ENCODE data around the gene LAMA2.

The LAMA2 gene

DNA sequence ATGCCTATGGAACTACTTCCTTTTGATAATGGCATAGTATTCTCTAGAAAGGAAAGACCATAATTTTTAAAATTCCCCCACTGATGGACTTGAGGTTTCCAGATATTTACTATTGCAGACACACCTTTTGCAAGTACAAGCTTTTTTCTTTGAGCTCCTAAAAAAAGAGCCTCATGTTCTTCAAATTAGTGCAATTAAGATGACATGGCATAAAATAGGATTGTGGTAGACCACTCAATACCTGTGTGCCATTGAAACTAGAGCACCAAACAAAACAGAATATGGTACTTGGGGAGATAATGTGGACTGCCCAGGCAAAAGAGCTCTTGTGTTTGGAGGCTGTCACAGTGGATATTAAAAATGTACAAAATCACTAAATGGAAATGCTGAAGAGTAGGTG lies 19.0 kb upstream of the LAMA2 start:
- no peaks in the 10 kb centered on the region for H3K9me3 ChIP-seq (ENCODE audit: low read length)
- no peaks in the 10 kb centered on the region for H3K27me3 ChIP-seq (ENCODE audit: insufficient read depth, low read length)
- H3K4me2 ChIP-seq (ENCODE audit: low read length): no peak overlapping the region

DNA sequence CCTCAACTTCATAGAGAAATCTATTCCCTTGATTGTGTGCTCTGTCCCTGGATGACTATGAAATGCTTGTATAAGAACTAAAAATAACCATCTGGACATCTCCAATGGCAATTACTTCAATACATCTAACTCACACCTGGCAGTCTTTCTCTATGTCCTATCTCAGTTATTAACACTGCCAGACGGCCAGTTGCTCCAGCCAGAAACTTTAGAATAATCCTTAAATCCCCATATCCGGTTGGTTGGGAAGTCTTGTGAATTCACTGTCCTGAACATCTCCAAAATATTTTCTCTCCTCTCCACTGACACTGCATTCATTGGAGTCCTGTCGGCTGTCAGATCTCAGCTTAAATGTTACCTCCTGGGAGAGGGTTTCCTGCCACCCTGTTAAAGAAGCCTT lies 12.2 kb upstream of the LAMA2 start:
- Histone ChIP-seq H4K20me1 (ENCODE audit: insufficient read depth, low read length) (no peaks in the 10 kb centered on the region), H3K79me2 (ENCODE audit: insufficient read depth, low read length) (no peaks in the 10 kb centered on the region), H3K27ac (ENCODE audit: low read depth, low read length, poor library complexity, severe bottlenecking) (no peak overlapping the region), H3K4me3 (ENCODE audit: low read depth, low read length, poor library complexity, severe bottlenecking) (no peak overlapping the region), H3K9ac (ENCODE audit: low read length) (no peak overlapping the region), H3K4me2 (ENCODE audit: low read length) (no peak overlapping the region), H3K27me3 (ENCODE audit: insufficient read depth, low read length) (no peaks in the 10 kb centered on the region), H3K9me3 (ENCODE audit: low read length) (no peaks in the 10 kb centered on the region), H3K9me2 (ENCODE audit: low read depth, low read length) (0 out of 2 replicates have a peak, but pooled peaks cover 3% of the 10 kb centered on the region), H3F3A (ENCODE audit: insufficient read depth, low read length) (no peaks in the 10 kb centered on the region), H2AFZ (ENCODE audit: low read length) (no peak overlapping the region), H3K36me3 (ENCODE audit: insufficient read depth, low read length) (no peaks in the 10 kb centered on the region), H3K4me1 (ENCODE audit: insufficient read depth, low read length, severe bottlenecking) (no peaks in the 10 kb centered on the region)
- TF ChIP-seq, protein P1, sequence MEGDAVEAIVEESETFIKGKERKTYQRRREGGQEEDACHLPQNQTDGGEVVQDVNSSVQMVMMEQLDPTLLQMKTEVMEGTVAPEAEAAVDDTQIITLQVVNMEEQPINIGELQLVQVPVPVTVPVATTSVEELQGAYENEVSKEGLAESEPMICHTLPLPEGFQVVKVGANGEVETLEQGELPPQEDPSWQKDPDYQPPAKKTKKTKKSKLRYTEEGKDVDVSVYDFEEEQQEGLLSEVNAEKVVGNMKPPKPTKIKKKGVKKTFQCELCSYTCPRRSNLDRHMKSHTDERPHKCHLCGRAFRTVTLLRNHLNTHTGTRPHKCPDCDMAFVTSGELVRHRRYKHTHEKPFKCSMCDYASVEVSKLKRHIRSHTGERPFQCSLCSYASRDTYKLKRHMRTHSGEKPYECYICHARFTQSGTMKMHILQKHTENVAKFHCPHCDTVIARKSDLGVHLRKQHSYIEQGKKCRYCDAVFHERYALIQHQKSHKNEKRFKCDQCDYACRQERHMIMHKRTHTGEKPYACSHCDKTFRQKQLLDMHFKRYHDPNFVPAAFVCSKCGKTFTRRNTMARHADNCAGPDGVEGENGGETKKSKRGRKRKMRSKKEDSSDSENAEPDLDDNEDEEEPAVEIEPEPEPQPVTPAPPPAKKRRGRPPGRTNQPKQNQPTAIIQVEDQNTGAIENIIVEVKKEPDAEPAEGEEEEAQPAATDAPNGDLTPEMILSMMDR (IDR thresholded peaks at IDR 0.05; ENCODE audit: low read length): no peak
- TF ChIP-seq EZH2 (IDR thresholded peaks at IDR 0.05; ENCODE audit: borderline replicate concordance, low read length): no peak

More for the DNA sequence above, 19.0 kb upstream of the LAMA2 start:
- no peaks in the 10 kb centered on the region for H3K36me3 ChIP-seq (ENCODE audit: insufficient read depth, low read length)
- H3K9me2 ChIP-seq (ENCODE audit: low read depth, low read length): 0 out of 2 replicates have a peak, but pooled peaks cover 3% of the 10 kb centered on the region
- no peak overlapping the region for H2AFZ ChIP-seq (ENCODE audit: low read length)
- H3K9ac ChIP-seq (ENCODE audit: low read length): no peak overlapping the region
- no peak overlapping the region for H3K27ac ChIP-seq (ENCODE audit: low read depth, low read length, poor library complexity, severe bottlenecking)
- no peak overlapping the region for H3K4me3 ChIP-seq (ENCODE audit: low read depth, low read length, poor library complexity, severe bottlenecking)
- H3K79me2 ChIP-seq (ENCODE audit: insufficient read depth, low read length): no peaks in the 10 kb centered on the region
- no peaks in the 10 kb centered on the region for H3F3A ChIP-seq (ENCODE audit: insufficient read depth, low read length)
- H3K4me1 ChIP-seq (ENCODE audit: insufficient read depth, low read length, severe bottlenecking): no peaks in the 10 kb centered on the region
- TF ChIP-seq, protein P1 (IDR thresholded peaks at IDR 0.05; ENCODE audit: low read length): no peak
- TF ChIP-seq EZH2 (IDR thresholded peaks at IDR 0.05; ENCODE audit: borderline replicate concordance, low read length): no peak
- no peaks in the 10 kb centered on the region for H4K20me1 ChIP-seq (ENCODE audit: insufficient read depth, low read length)

DNA sequence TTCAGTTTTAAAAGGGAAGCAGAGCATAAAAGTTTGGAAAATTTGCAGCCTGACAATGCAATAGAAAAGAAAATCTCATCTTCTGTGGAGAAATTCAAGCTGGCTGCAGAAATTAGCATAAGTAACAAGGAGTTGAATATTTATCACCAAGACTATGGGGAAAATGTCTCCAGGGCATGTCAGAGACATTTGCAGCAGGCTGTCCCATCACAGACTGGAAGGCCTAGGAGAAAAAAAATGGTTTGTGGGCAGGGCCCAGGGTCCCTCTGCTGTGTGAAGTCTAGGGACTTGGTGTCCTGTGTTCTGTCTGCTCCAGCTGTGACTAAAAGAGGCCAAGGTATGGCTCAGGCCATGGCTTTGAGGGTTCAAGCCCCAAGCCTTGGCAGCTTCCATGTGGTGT lies 8.1 kb upstream of the LAMA2 start:
- H3F3A ChIP-seq (ENCODE audit: insufficient read depth, low read length): no peaks in the 10 kb centered on the region
- no peaks in the 10 kb centered on the region for H3K36me3 ChIP-seq (ENCODE audit: insufficient read depth, low read length)
- H4K20me1 ChIP-seq (ENCODE audit: insufficient read depth, low read length): no peaks in the 10 kb centered on the region
- no peak overlapping the region for H3K4me3 ChIP-seq (ENCODE audit: low read depth, low read length, poor library complexity, severe bottlenecking)
- no peaks in the 10 kb centered on the region for H3K79me2 ChIP-seq (ENCODE audit: insufficient read depth, low read length)
- no peak for TF ChIP-seq EZH2 (IDR thresholded peaks at IDR 0.05; ENCODE audit: borderline replicate concordance, low read length)
- TF ChIP-seq, protein P1 (IDR thresholded peaks at IDR 0.05; ENCODE audit: low read length): no peak
- no peaks in the 10 kb centered on the region for H3K9me3 ChIP-seq (ENCODE audit: low read length)
- no peaks in the 10 kb centered on the region for H3K4me1 ChIP-seq (ENCODE audit: insufficient read depth, low read length, severe bottlenecking)
- H3K27ac ChIP-seq (ENCODE audit: low read depth, low read length, poor library complexity, severe bottlenecking): no peak overlapping the region
- no peak overlapping the region for H2AFZ ChIP-seq (ENCODE audit: low read length)
- no peaks in the 10 kb centered on the region for H3K9me2 ChIP-seq (ENCODE audit: low read depth, low read length)
- H3K4me2 ChIP-seq (ENCODE audit: low read length): no peak overlapping the region
- no peak overlapping the region for H3K9ac ChIP-seq (ENCODE audit: low read length)
- H3K27me3 ChIP-seq (ENCODE audit: insufficient read depth, low read length): no peaks in the 10 kb centered on the region
